HuH-7 (cell line): Measurements from ENCODE around the gene UBE2E1.

Source experiments
- DNase-seq: peaks from one replicate; pipeline ENCODE4 v3.0.0; 2011; ENCODE audit warnings: low spot score

UBE2E1 gene

GRCh38 chr3:23821858-23822257, 16.1 kb downstream of the UBE2E1 start:
- no peak for DNase-seq

- DNase-seq: no peak
These were observed 16.8 kb downstream of the UBE2E1 start for GRCh38 chr3:23822559-23822958.

DNA sequence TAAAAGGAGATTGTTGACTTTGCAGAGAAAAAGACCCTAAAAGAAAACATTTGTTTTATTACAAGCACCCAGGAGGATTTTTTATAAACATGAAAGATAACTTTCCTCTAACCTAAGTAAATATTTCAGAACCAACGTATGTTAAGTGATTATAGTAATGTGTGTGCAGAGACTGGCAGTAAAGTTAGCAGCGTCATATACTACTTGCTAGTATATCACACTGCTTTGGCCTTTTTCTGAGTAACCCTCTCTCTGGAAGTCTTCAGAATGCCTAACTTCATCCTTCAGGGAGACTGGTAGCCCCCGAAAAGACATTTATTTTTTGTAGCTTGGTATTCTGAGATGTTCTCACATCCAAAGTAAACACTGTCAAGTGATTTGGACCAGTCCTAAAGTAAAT, 17.9 kb downstream of the UBE2E1 start:
- no peak for DNase-seq

DNA sequence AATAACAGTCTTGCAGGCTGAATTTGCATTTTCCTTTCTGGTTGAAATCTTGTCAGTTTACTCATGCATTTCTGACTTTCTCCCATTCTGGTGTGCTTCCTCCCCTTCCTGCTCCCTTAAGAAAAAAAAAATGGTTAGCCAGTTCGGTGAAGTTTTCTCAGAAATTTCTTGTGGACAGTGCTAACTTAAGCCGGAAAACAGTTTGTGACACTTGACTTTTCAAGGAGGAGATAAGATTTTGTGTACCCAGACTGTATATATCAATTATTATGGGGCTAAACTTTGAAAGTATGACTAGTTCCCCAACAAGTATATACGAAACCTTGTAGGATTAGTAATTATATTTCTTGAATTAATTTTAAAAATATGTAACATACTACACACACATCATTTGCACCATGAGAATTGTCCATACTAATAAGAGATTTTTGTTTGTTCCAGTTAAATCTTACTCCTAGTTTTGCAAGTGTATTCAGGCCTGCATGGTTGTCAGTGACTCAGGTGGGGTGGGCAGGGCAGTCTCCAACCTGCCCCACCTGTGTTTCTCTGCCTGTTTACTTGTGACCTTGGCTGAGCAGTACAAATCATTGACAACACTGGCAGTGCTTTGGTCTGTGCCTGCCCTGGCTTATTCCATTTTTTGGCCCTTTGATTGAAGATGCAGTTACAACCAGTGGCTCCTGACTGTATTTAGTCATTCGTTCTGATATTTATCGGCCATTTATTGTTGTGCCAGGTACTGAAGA, 19.1 kb downstream of the UBE2E1 start:
- DNase-seq: no peak

DNA sequence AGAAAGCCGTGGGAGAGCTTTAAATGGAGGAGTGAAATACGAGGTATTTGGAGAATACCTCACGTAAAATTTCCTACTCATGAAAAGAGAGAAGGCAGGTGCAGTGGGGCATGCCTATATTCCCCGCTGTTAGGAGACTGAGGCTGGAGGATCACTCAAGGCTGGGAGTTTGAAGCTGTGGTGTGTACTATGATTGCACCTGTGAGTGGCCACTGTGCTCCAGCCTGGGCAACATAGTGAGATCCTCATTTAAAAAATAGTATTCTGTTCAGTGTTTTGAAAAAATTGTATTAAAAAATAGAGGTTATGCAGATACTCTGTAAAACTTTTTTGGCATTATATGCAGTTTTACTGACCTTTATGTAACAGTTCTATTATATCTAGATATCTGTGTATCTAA, 20.0 kb downstream of the UBE2E1 start:
- DNase-seq: no peak

- no peak for DNase-seq
These were observed 20.8 kb downstream of the UBE2E1 start for GRCh38 chr3:23826382-23827064.

DNA sequence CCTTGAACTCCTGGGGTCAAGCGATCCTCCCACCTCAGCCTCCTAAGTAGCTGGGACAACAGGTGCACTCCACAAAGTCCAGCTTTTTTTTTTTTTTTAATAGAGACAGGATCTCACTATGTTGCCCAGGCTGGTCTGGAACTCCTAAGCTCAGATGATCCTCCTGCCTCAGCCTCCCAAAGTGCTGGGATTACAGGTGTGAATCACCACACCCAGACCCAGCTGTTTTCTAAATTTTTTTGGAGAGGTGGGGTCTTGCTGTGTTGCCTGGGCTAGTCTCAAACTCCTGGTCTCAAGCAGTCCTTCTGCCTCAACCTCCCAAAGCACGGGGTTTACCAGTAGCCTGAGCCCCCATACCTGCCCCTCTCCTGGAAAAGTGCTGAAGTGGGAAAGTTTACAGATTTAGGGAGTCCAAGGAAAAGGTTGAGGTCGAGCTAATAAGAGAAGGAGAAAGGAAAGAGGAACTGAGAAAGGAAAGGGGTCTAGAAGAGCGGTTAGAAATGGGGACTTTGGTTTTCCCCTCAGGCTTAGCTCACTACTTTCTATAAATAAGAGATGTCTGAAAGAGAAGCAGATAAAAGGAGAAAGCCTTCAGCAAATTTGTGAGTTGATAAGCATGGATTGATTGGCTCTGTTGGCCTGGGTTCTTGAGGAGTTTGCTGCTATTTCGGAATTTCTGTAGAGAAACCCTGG, 23.6 kb downstream of the UBE2E1 start:
- no peak for DNase-seq

DNA sequence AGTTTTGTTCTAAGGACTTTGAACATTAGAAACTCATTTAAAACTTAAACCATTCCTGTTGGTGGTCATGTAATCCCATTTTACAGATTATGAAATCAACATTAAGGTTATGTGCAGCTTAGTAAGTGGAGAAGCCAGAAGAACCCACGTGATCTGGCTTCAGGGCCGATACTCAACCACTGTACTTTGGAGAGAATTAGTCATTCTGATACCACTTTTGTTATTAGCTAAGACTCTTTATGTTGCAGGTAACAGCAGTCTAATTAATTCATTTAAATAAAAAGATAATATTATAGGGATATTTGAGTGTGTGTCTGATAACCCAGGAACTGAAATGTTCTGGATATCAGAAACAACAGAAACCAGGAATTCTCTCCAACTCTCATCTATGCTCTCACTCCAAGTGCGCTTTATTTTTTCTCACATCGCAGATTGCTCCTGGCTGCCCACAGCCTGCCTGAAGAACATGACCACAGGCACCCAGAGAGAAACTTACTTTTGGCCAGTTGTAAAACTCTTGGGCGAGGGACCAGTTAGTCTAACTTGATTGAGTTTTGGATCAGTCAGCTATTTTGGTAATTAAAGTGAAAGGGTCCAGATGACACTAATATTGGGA, 25.2 kb downstream of the UBE2E1 start:
- no peak for DNase-seq

DNA sequence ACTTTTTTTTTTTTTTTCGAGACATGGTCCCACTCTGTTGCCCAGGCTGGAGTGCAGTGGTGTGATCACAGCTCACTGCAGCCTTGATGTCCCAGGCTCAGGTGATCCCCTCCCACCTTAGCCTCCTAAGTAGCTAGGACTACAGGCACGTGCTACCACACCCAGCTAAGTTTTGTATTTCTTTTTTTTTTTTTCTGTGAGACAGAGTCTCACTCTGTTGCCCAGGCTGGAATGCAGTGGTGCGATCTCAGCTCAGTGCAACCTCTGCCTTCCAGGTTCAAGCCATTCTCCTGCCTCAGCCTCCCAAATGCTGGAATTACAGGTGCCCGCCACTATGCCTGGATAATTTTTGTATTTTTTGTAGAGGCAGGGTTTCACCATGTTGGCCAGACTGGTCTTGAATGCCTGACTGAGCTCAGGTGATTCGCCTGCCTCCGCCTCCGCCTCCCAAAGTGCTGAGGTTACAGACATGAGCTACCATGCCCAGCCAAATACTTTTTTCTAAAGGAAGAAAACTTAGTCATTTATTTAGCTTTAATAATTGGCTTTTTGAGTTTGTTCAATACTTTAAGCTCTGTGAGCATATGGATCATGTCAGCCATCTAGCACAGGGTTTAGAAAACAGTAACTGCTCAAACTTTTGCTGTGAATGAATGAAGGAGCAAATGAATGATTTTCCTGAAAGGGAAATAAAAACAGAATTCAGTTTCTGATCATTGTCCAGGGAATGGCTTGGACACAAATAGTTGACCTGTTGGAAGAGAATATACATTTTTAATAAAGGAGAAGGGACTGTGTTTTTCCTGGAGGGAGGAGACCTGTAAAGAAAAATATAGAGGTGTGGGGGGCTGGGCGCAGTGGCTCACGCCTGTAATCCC, 26.0 kb downstream of the UBE2E1 start:
- no peak for DNase-seq

DNA sequence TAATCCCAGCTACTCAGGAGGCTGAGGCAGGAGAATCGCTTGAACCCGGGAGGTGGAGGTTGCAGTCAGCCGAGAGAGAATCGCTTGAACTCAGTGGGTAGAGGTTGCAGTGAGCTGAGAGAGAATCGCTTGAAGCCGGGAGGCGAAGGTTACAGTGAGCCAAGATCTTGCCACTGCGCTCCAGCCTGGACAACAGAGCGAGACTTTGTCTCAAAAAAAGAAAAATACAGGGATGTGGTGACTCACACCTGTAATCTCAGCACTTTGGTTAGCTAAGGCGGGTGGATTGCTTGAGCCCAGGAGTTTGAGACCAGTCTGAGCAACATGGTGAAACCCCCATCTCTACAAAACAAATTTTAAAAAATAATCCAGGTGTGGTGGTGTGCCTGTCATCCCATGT, 26.8 kb downstream of the UBE2E1 start:
- DNase-seq: no peak

DNA sequence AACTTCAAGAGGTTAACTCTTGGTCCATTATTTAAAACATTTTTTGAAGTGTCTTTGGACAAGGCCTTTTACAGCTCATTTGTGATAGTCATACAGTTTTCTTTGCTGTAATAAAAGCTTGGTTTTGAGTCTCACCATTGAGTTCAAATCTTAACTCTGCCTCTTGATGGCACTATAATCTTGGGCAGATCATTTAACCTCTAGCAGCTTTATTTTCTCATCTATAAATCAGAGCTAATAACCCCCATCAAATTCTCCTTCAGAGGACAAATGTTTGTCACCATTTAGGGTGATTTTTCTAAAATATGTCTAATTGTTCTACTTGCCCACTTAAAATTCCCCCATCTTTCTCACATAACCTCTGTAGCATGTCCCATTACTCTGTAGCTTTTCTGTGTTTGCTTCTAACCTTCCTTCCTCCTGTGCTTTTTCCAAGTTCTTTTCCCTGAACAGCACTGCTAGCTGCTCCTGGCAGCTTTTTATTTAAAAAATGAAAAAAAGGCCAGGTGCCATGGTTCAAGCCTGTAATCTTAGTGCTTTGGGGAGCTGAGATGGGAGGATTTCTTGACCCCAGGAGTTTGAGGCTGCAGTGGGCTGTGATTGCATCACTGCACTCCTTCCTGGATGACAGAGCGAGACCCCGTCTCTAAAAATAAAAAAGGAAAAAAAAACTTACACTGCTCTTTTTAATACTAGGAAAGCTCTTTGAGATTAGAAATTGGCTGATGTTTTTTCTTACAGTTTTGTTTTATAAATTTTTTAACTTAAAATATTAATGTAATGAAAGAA, 28.5 kb downstream of the UBE2E1 start:
- DNase-seq: no peak

- no peak for DNase-seq
These were observed 29.3 kb downstream of the UBE2E1 start for GRCh38 chr3:23835087-23835486.

- DNase-seq: no peak
These were observed 30.0 kb downstream of the UBE2E1 start for GRCh38 chr3:23835802-23836201.

DNA sequence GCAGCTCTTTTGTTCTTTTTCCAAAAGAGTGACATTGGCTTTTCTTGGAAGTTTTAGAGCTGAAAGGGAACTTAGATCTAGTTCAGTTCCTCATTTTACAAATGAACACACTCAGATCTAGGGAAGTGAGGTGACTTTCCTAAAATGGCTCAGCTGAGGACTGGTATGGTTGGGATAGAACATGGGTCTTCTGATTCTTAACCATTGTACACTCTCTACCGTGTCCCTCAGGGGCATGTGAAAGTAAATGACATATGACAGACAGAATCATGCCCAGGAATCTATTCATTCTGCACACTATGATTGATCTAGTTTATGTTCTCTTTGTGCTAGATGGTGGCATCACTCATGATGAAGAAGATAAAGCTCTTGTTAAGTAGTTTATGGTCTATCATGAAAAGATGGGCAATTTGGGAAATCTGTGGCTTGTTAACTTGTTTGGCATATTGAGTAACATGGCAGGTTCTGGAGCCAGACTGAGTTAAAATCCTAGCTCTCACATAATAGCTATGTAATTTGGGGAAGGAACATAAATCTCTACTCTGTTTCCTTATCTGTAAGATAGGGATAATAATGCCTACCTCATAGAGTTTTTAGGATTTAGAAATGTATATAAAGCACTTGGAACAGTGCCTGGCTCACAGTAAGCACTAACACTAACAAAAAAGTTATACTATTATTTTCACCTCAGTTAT, 30.9 kb downstream of the UBE2E1 start:
- no peak for DNase-seq

DNA sequence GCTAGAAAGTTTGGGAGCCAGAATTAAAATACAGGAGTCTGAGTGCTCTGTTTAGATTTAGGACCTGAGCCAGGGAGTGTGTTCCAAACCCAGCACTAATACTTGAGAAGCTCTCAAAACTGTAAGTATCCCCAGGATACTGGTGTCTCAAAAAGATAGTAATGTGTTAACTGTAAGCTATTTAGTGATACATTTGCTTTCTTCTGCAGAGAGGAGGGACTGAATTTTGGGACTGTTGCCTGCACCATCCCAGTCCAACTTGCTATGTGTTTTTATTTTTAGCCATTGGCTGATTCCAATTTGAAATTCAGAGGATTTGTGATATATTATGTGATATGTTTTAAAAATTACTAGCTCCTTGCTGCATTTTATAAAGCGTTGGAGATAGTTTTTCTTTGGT, 31.5 kb downstream of the UBE2E1 start:
- no peak for DNase-seq

- no peak for DNase-seq
These were observed 31.9 kb downstream of the UBE2E1 start for GRCh38 chr3:23837691-23838090.

GRCh38 chr3:23840521-23840920, 34.8 kb downstream of the UBE2E1 start:
- peak; percentile 73 for DNase-seq

GRCh38 chr3:23843869-23844268, 38.1 kb downstream of the UBE2E1 start:
- DNase-seq: no peak

GRCh38 chr3:23845326-23846216, 39.8 kb downstream of the UBE2E1 start:
- no peak for DNase-seq
